ENCODE measurements around the gene RPN2. TPM values are rescaled to one million over a fixed set of nuclear protein-coding genes. Genes with fewer than 3 reads are reported as not detected.

RPN2 gene
- total RNA-seq, 1 experiment from 2014 or later = 226 TPM

DNA sequence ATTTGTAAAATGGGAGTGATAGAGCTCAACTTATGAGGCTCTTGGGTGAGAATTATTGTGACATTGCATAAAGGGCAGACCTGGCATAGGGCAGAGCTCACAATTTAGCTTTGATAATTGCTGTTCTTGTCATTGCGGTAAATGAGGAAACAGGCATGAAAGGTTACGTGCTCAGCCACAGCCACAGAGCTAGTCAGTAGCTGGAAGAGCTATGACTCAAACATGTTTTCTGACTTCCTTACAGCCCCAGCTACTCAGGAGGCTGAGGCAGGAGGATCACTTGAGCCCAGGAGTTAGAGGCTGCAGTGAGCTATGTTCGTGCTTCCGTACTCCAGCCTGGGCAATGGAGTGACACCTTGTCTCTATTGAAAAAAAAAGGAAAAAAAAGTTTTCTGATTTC, 86.0 kb downstream of the RPN2 start:
- intact Hi-C loops (cut with micrococcal nuclease) = no loop called here
- POLR2A ChIA-PET = interaction anchor here (0.6 to 2.1 kb wide), 4 partner anchors 27 to 285 kb away, joined by 3 to 7 read pairs (median 3); partner anchors contain the start of gene BLCAP
- peaks cover 10% of the 10 kb centered on the region for H3K4me1 Mint-ChIP-seq (ENCODE audit: insufficient read depth, unreplicated experiment)

DNA sequence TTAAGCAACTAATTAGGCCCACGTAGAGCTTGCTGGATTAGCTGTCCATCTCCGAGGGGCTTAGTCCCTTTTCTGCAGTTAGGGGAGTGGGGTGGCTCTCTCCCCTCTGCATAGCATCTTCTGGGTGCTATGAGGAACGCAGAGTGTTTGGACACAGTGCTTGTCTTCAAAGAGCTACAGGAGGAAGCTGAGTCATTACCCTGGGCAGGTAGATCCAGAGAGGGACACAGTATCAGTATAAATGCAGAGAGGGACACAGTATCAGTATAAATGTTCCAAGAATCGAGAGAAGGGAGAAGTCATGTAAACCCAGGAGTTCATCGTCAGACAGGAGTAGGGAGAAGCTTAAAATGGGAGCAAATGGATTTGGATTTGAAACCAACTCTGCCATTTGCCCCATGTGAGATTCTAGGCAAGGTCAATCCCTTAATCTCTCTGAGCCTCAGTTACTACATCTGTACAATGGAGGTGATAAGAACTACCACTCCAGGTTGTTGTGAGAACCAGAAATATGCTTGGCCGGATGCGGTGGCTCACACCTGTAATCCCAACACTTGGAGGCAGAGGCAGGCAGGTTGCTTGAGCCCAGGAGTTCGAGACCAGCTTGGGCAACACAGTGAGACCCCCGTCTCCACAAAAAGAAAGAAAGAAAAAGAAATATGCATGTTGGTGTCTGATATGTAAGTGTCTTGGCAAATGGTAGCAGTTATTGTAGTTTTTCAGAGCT, 88.0 kb downstream of the RPN2 start:
- Mint-ChIP-seq H3K4me3 (ENCODE audit: unreplicated experiment) (no peak overlapping the region), H3K36me3 (ENCODE audit: insufficient read depth, unreplicated experiment) (no peaks in the 10 kb centered on the region), H3K4me1 (ENCODE audit: insufficient read depth, unreplicated experiment) (peaks cover 15% of the 10 kb centered on the region), H3K27ac (ENCODE audit: low read depth, unreplicated experiment) (no peak overlapping the region), H3K9me3 (ENCODE audit: unreplicated experiment) (no peaks in the 10 kb centered on the region), H3K27me3 (ENCODE audit: insufficient read depth, unreplicated experiment) (peaks cover 9% of the 10 kb centered on the region)
- ChIA-PET CTCF (interaction anchor here (0.6 to 10.0 kb wide), 11 partner anchors 10 to 781 kb away, joined by 3 to 175 read pairs (median 3); no protein-coding TSS in a partner anchor), POLR2A (interaction anchor here (0.6 to 1.5 kb wide), 5 partner anchors 19 to 733 kb away, joined by 3 read pairs; no protein-coding TSS in a partner anchor)
- no TSS peak for BruUV-seq (replicated peaks)
- DNase-seq (ENCODE audit: unreplicated experiment) = no peak
- TF ChIP-seq, protein P1, sequence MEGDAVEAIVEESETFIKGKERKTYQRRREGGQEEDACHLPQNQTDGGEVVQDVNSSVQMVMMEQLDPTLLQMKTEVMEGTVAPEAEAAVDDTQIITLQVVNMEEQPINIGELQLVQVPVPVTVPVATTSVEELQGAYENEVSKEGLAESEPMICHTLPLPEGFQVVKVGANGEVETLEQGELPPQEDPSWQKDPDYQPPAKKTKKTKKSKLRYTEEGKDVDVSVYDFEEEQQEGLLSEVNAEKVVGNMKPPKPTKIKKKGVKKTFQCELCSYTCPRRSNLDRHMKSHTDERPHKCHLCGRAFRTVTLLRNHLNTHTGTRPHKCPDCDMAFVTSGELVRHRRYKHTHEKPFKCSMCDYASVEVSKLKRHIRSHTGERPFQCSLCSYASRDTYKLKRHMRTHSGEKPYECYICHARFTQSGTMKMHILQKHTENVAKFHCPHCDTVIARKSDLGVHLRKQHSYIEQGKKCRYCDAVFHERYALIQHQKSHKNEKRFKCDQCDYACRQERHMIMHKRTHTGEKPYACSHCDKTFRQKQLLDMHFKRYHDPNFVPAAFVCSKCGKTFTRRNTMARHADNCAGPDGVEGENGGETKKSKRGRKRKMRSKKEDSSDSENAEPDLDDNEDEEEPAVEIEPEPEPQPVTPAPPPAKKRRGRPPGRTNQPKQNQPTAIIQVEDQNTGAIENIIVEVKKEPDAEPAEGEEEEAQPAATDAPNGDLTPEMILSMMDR (IDR thresholded peaks at IDR 0.05; ENCODE audit: unreplicated experiment) = no peak
- intact Hi-C loops (cut with micrococcal nuclease) = no loop called here

More for the DNA sequence above, 86.0 kb downstream of the RPN2 start:
- H3K27ac Mint-ChIP-seq (ENCODE audit: low read depth, unreplicated experiment) = no peak overlapping the region
- no TSS peak for BruUV-seq (replicated peaks)
- no peaks in the 10 kb centered on the region for H3K9me3 Mint-ChIP-seq (ENCODE audit: unreplicated experiment)
- CTCF ChIA-PET = interaction anchor here (0.6 to 10.0 kb wide), 10 partner anchors 11 to 1045 kb away, joined by 3 to 175 read pairs (median 4); no protein-coding TSS in a partner anchor
- TF ChIP-seq, protein P1 (IDR thresholded peaks at IDR 0.05; ENCODE audit: unreplicated experiment) = no peak
- no peaks in the 10 kb centered on the region for H3K36me3 Mint-ChIP-seq (ENCODE audit: insufficient read depth, unreplicated experiment)
- peaks cover 28% of the 10 kb centered on the region for H3K27me3 Mint-ChIP-seq (ENCODE audit: insufficient read depth, unreplicated experiment)
- DNase-seq (ENCODE audit: unreplicated experiment) = no peak
- H3K4me3 Mint-ChIP-seq (ENCODE audit: unreplicated experiment) = no peak overlapping the region

DNA sequence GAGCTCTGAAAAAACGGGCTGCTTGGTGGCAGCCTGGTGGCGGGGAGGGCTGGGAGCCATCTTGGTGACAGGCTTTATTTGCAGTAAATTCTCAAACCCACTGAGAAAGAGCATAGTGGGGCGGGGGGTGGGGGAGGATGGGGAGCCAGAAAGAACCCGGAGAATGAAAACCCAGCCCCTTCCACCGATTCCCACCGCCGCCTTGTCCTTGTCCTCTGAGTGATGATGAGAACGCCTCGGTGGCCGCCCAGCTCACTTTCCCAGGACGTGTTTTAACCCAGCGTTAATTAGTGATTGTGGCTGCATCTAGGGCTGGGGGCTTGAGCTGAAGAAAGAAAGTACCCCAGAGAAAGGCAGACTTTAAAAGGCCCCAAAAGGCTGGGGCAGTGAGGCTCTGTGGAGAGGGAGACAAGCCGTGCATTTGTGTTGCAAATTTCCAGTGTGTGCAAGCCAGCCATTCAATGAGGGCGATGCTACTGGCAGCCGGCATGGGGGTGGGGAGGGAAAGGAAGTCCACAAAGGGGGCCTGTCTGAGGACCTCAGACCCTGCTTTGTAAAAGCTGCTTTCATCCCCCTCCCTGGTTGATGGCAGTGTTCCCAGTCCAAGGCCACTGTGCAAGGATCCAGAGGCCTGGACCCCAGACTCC, 88.7 kb downstream of the RPN2 start:
- peaks cover 2% of the 10 kb centered on the region for H3K27me3 Mint-ChIP-seq (ENCODE audit: insufficient read depth, unreplicated experiment)
- DNase-seq (ENCODE audit: unreplicated experiment) = no peak
- no peak overlapping the region for H3K4me3 Mint-ChIP-seq (ENCODE audit: unreplicated experiment)
- H3K4me1 Mint-ChIP-seq (ENCODE audit: insufficient read depth, unreplicated experiment) = peaks cover 15% of the 10 kb centered on the region
- POLR2A ChIA-PET = interaction anchor here (1.1 to 1.5 kb wide), 3 partner anchors 18 to 257 kb away, joined by 3 read pairs; no protein-coding TSS in a partner anchor
- no peaks in the 10 kb centered on the region for H3K9me3 Mint-ChIP-seq (ENCODE audit: unreplicated experiment)
- CTCF ChIA-PET = interaction anchor here (0.5 to 10.0 kb wide), 13 partner anchors 8 to 780 kb away, joined by 3 to 175 read pairs (median 3); no protein-coding TSS in a partner anchor
- TF ChIP-seq, protein P1 (IDR thresholded peaks at IDR 0.05; ENCODE audit: unreplicated experiment) = no peak
- no peaks in the 10 kb centered on the region for H3K36me3 Mint-ChIP-seq (ENCODE audit: insufficient read depth, unreplicated experiment)
- intact Hi-C loops (cut with micrococcal nuclease) = no loop called here
- no TSS peak for BruUV-seq (replicated peaks)
- no peak overlapping the region for H3K27ac Mint-ChIP-seq (ENCODE audit: low read depth, unreplicated experiment)
